Panc1 (cell line): ENCODE results near the gene MRGPRE.

ENCODE experiments used
- CTCF ChIP-seq: fragments of 450-650 bp; IDR thresholded peaks from 2 replicates; pipeline ENCODE4 v1.5.1; 2017; ENCODE audit warnings: mild to moderate bottlenecking
- POLR2AphosphoS5 ChIP-seq: IDR thresholded peaks from 2 replicates; pipeline ENCODE4 v1.6.1; 2012; ENCODE audit warnings: mild to moderate bottlenecking, low read depth, low read length, moderate library complexity
- TCF7L2 ChIP-seq: IDR thresholded peaks from 2 replicates; pipeline ENCODE4 v1.6.1; 2011; ENCODE audit warnings: mild to moderate bottlenecking, low read depth, low read length, inconsistent platforms
- TF ChIP-seq, protein P1 (sequence below), 2 experiments: IDR thresholded peaks; 2 replicates each; pipeline ENCODE4 v1.6.1; 2011 to 2012; ENCODE audit warnings: low read depth in 2 of 2, control low read depth in 1 of 2, low read length in 1 of 2, mild to moderate bottlenecking in 1 of 2, moderate library complexity in 1 of 2; ENCODE audit not compliant: insufficient read depth in 1 of 2

- TF ChIP-seq CTCF = no peak
- TF ChIP-seq TCF7L2 = no peak
- TF ChIP-seq POLR2AphosphoS5 = no peak
- TF ChIP-seq, protein P1, sequence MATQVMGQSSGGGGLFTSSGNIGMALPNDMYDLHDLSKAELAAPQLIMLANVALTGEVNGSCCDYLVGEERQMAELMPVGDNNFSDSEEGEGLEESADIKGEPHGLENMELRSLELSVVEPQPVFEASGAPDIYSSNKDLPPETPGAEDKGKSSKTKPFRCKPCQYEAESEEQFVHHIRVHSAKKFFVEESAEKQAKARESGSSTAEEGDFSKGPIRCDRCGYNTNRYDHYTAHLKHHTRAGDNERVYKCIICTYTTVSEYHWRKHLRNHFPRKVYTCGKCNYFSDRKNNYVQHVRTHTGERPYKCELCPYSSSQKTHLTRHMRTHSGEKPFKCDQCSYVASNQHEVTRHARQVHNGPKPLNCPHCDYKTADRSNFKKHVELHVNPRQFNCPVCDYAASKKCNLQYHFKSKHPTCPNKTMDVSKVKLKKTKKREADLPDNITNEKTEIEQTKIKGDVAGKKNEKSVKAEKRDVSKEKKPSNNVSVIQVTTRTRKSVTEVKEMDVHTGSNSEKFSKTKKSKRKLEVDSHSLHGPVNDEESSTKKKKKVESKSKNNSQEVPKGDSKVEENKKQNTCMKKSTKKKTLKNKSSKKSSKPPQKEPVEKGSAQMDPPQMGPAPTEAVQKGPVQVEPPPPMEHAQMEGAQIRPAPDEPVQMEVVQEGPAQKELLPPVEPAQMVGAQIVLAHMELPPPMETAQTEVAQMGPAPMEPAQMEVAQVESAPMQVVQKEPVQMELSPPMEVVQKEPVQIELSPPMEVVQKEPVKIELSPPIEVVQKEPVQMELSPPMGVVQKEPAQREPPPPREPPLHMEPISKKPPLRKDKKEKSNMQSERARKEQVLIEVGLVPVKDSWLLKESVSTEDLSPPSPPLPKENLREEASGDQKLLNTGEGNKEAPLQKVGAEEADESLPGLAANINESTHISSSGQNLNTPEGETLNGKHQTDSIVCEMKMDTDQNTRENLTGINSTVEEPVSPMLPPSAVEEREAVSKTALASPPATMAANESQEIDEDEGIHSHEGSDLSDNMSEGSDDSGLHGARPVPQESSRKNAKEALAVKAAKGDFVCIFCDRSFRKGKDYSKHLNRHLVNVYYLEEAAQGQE (IDR thresholded peaks at IDR 0.05; ENCODE audit: insufficient read depth in 1 of 2, low read depth in 2 of 2, low read length in 1 of 2) = no peak
Observed at GRCh38 chr11:3203221-3204043, 28.8 kb downstream of the MRGPRE start.
